T-helper 22 cell (primary cell): Measurements from ENCODE around the gene FGGY.
"Not testable (repeated sequence)": the region's sequence is repeated elsewhere in the genome, so short reads cannot be mapped to it uniquely, and the experiment has no call there.

Experiments used
- DNase-seq: peaks from one replicate; pipeline ENCODE4 v3.0.0-alpha.2; 2020; ENCODE audit warnings: low read depth

Gene FGGY

GRCh38 chr1:59514061-59514909, 217.4 kb downstream of the FGGY start:
- no peak for DNase-seq

- no peak for DNase-seq
Observed at GRCh38 chr1:59516881-59517280, 220.0 kb downstream of the FGGY start.

- DNase-seq: no peak
Observed at GRCh38 chr1:59520194-59520593, 223.3 kb downstream of the FGGY start.

- no peak for DNase-seq
Observed at GRCh38 chr1:59520827-59521418, 224.0 kb downstream of the FGGY start.

- DNase-seq: no peak
Observed at GRCh38 chr1:59521456-59521855, 224.6 kb downstream of the FGGY start.

GRCh38 chr1:59522925-59523505, 226.1 kb downstream of the FGGY start:
- no peak for DNase-seq

GRCh38 chr1:59523745-59524450, 227.0 kb downstream of the FGGY start:
- DNase-seq: no peak

GRCh38 chr1:59526240-59526639, 229.3 kb downstream of the FGGY start:
- DNase-seq: no peak

GRCh38 chr1:59528471-59528870, 231.6 kb downstream of the FGGY start:
- no peak for DNase-seq

- no peak for DNase-seq
Observed at GRCh38 chr1:59528900-59529299, 232.0 kb downstream of the FGGY start.

- DNase-seq: no peak
Observed at GRCh38 chr1:59530119-59530518, 233.2 kb downstream of the FGGY start.

GRCh38 chr1:59532102-59532501, 235.2 kb downstream of the FGGY start:
- no peak for DNase-seq

GRCh38 chr1:59538476-59538875, 241.6 kb downstream of the FGGY start:
- not testable (repeated sequence) for DNase-seq

- no peak for DNase-seq
Observed at GRCh38 chr1:59539961-59540681, 243.2 kb downstream of the FGGY start.

GRCh38 chr1:59541161-59541560, 244.3 kb downstream of the FGGY start:
- no peak for DNase-seq

GRCh38 chr1:59541891-59542290, 245.0 kb downstream of the FGGY start:
- no peak for DNase-seq

- DNase-seq: no peak
Observed at GRCh38 chr1:59543211-59543668, 246.3 kb downstream of the FGGY start.

- DNase-seq: no peak
Observed at GRCh38 chr1:59544615-59545293, 247.9 kb downstream of the FGGY start.

- DNase-seq: no peak
Observed at GRCh38 chr1:59545830-59546229, 248.9 kb downstream of the FGGY start.

- DNase-seq: no peak
Observed at GRCh38 chr1:59549066-59549837, 252.4 kb downstream of the FGGY start.
